GM20000 (cell line): Measurements from ENCODE around the gene LTBP1.
A peak's percentile ranks its signal among the peaks of the same experiment; 100 is the strongest.

ENCODE experiments used
- DNase-seq: peaks from one replicate; pipeline ENCODE4 v3.0.0; 2012; ENCODE audit warnings: low spot score
- TF ChIP-seq, protein P1 (sequence below): IDR thresholded peaks from 2 replicates; pipeline ENCODE4 v1.5.1; 2012; ENCODE audit warnings: mild to moderate bottlenecking, control low read depth; ENCODE audit errors: extremely low read depth, missing control alignments

The LTBP1 gene

DNA sequence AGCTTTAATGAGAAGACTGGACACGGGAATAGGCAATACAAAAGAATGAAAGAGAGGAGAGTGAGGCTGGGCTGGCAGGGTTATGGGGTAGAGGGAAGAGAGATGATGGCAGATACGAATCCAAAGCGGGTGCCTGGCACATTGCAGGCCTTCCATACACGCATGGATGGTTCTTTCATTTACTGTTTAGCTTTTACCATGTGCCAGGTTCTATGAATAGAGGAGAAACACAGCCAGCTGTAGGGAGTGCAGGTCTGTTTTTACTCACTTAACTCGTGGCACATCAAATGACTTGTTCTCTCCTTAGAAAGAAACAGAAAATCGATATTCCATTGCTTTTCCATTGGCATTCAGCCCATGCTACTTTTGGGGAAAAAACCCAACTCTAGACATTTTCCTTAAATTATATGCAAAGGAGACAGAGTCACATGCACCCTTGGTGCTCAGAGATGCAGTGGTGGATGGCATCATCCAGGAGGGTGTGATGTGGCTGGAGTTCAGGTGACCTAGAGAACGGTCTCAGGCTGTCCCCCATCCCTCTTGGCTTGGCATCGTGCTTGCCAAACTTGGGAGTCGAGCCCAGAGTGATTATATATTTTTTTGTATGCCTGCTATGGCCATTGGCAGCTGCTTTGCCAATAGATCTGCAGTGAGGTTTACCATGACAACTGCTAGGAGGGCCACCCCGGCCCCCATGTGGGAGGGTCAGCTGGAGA lies 6.2 kb downstream of the LTBP1 start:
- TF ChIP-seq, protein P1, sequence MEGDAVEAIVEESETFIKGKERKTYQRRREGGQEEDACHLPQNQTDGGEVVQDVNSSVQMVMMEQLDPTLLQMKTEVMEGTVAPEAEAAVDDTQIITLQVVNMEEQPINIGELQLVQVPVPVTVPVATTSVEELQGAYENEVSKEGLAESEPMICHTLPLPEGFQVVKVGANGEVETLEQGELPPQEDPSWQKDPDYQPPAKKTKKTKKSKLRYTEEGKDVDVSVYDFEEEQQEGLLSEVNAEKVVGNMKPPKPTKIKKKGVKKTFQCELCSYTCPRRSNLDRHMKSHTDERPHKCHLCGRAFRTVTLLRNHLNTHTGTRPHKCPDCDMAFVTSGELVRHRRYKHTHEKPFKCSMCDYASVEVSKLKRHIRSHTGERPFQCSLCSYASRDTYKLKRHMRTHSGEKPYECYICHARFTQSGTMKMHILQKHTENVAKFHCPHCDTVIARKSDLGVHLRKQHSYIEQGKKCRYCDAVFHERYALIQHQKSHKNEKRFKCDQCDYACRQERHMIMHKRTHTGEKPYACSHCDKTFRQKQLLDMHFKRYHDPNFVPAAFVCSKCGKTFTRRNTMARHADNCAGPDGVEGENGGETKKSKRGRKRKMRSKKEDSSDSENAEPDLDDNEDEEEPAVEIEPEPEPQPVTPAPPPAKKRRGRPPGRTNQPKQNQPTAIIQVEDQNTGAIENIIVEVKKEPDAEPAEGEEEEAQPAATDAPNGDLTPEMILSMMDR: no peak
- DNase-seq: no peak

DNA sequence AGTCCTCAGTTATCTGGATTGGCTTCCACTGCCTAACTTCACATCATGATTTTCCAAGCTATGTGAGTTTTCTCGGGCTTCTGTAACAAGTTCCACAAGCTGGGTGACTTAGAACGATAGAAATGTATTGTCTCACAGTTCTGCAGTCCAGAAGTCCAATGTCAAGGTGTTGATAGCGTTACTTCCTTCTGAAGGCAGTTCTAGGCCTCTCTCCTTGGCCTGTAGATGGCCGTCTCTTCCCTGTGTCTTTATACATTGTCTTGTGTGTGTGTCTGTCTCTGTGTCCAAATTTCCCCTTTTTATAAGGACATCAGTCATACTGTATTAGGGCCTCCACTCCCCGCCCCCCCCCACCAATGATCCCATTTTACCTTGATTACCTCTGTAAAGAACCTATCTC lies 7.5 kb downstream of the LTBP1 start:
- TF ChIP-seq, protein P1: no peak
- DNase-seq: no peak

DNA sequence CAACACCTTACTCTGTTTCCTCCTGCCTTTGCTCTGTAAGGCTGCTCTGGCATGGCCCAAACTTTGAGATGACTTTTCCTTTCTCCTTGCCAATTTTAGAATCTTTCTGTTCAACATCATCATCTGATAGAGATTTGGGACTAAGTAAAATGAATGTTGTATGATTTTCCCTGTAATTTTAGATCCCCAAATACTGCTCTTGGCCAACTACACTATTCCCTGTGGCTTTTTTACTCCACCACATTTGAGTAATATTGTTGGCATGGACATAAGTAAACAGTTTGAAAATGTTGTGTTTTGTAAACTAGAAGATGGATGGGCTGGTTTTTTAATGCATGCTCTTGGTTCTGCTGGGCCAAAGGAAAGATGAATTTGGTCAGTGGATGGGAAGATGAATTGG lies 12.1 kb downstream of the LTBP1 start:
- no peak for DNase-seq
- TF ChIP-seq, protein P1: no peak

DNA sequence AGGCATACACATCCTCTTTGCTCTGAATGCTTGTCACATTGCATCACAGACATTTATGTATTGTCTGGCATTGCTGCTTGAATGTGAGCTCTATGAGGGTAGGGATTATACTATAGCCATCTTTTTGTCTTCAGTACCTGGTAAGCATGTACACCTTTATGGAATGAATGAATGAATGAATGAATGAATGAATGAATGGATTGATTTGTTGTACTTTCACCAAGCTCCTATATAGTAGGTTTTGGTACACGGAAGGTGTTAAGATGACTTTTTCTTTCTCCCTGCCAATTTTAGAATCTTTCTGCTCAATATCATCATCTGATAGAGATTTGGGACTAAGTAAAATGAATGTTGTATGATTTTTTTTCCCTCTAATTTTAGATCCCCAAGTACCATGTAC lies 13.5 kb downstream of the LTBP1 start:
- TF ChIP-seq, protein P1: no peak
- DNase-seq: no peak

DNA sequence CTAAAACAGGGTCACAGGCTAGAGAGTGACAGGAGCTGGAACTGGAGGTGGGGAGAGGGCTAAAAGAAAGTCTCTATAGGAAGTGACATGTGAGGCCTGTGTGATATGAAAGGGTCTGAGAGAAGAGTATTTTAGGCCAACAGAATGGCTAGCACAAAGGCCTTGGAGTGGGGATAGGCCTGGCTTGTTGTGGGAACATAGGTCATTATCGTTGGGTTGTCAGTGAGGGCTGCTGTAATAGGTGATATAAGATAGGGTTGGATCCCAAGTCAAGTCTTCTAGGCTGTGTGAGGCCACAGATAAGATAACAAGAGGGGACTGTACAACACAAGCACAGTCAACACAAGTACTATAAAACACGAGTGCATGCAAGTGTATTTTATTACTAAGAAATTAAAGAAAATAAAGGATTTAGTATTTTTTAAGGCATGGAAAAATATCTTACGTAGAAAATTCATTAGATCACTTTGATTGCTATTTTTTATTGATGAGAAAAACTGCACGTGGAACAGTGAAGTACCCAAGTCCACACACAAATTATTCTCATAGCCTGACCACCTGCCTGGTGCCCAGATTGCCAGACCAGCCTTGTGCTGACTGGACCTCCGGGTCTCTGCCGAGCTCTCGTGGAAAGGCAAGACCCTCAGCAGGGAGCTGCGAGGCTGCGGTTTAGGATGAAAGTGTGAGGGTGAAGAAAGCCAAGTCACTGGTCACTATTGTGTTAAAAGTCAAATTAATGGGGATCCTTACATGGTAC lies 14.1 kb downstream of the LTBP1 start:
- TF ChIP-seq, protein P1: no peak
- no peak for DNase-seq

DNA sequence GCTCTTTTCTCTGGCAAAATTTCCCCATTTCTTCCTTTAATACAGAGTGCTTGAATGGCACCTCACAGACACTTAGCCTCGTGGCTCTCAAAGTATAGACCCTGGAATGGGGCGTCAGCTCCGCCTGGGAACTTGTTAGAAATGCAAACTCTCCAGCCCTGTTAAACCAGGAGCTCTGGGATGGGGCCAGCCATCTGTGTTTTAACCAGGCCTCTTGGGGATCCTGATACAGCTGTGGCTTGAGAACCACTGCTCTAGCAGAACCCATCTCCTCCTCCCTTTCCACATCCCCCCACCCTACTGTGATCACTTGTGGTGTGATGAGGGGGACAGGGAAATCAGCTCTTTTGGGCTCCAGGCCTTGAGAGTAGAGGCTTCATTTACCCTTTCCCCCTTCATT lies 15.9 kb downstream of the LTBP1 start:
- peak; percentile 1 for DNase-seq
- TF ChIP-seq, protein P1: no peak

DNA sequence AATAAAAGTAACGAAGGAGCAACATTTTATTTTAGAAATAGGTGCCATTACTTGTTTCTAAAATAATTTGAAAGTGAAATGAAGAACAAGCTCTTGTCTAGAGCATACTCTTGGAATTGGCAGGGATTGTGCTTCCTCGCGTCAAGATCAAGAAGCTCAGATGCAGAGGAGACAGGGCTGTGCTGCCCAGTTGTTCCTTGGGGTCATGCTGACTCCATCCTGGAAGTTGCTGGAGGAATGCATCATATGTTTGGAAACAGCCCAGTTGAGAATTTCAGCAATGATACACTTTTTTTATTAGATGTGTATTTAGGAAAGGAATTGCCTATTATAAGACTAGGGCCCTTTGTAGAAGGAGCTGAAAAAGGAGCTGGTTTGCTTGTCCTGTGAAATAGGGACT lies 17.2 kb downstream of the LTBP1 start:
- no peak for DNase-seq
- TF ChIP-seq, protein P1: no peak
